NCI-H187 treated with DMSO at 0.1 percent for 48 hours (cell line): ENCODE measurements around the gene FLT3.

Experiments
- DNase-seq: peaks from one replicate; lab custom pipeline; 2025; lab: John Stamatoyannopoulos, UW

FLT3 gene

DNA sequence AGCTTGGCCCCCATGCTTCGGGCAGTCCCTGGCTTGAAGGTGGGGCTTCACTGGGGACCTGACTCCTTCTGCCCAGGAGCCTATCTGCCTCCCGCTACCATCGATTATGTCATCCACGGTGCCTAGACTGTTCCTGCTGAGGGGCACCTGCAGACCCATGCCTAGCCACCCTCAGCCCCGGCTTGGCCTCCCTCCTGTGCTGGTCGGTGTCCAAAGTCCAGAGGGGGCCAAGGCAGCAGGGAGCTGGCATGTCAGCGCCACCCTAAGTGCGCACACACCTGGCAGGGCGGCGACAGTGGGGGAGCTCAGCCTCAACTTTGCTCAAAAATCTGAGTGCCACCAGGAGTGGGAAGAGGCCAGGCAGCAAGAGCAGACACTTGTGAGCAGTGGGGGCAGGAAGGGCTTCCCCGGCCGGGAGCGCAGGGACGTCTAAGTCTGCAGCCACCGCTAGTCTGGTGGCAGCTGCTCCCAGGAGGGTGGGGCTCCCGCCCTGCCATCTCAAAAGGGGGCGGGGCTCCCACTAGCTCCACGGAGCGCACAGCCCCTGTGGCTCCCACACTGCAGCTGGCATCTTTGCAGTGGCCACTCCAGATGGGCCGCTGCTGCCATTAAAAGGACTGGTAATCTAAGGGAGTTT is 98.4 kb downstream of the FLT3 start:
- no peak for DNase-seq

DNA sequence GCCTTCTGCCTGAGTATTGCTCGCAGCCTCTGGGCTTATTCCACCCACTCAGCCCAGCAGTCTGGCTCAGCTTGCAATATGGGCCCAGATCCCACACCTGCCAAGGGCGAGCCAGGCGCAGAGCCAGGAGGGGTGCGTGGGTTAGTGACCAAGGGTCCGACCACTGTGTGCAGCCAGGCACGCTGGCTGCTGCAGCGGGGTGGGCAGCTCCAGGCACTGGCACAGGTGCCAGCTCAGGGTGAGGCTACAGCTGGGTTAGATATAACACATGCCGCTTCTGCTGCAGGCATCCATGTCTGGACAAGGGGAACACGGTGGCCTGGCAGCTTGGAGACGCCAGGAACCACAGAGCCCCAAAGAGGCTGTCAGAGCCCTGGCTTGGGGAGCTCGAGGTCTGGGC is 99.3 kb downstream of the FLT3 start:
- DNase-seq = no peak

DNA sequence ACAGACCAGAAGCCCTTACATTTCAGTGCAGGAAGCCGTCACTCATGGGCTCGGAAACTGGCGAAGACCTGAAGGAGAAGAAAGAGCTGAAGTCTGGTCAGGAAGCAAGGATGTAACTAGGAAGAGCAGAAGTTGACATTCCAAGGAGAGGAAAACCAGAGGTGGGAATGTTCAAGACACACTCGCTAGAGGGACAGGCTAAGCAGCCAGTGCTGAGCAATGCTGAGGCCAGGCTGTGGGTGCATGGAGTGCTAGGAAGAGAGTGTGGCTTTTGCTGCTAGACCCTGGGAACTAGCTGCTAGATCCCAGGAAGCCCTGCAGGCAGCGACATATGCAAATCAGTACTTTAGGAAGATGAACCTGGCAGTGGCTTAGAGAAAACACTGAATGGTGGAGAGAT is 99.8 kb downstream of the FLT3 start:
- DNase-seq = no peak

DNA sequence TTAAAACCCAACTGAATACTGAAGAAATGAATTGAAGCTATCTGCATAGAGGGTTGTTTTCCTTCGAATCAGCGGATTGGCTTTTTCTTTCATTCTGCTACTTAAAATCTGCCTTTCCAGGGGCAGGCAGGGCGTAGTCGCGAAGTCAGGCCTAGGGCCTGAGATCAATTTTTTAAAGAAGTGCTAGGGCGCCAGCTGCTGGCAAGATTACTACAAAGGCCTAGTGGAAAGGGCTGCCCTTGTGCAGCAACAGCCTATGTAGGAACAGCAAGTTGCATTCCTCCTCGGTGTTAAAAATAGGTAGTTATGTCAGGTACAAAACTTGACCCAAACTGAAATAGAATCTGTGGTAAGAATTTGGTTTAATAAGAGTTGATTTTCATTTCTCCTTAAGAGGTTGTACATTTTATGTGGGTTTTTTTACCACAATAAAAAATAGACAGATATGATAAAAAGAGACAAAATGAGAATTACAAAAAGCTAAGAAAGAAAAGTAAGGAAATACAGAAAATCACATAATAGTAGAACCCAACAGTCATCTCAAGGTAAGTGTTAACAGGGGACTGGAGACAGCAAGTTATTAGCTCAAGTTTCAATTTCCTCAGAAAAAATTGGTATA is 102.4 kb downstream of the FLT3 start:
- no peak for DNase-seq

DNA sequence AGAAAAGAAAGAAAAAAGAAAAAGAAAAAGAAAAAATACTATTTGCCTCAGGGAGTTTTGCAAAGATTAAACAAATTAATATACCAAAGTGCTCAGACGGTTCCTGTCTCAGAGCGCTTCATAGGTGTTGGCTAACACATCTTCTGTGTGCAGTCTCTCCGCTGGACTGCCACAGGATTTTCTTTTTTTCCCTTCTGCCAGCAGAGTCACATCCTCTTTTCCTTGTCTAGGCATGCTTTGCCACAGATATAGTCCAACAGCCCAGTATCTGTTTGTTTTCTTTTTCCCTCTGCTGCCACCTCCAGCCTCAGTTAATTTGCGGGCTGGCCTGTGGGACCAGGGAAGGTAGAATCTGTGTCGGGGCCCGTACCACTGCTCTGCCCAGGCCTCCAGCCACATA is 108.5 kb downstream of the FLT3 start:
- no peak for DNase-seq

DNA sequence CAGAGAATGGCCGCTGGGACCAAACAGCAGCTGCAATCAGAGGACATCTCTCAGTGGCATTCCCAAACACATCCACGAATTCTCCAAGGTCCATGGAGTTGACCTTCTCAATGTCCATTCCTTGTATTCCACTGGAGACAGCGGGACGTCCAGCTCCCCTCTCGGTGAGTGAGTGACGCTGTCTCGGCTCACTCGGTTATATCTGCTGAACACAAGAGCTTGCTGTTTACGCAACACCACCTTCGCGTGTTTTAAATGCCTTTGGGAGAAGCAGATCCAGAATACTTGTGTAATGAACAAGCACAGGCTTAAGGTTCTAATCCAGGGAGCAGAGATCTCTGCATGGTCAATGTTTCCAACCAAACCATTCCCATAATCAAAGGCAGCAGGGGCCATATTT is 111.9 kb downstream of the FLT3 start, which contains the start of gene URAD:
URAD (minus strand) TSS at position 174 of the 400 bp plus-strand sequence; CDS start at position 118, 56 bp downstream.
- no peak for DNase-seq

DNA sequence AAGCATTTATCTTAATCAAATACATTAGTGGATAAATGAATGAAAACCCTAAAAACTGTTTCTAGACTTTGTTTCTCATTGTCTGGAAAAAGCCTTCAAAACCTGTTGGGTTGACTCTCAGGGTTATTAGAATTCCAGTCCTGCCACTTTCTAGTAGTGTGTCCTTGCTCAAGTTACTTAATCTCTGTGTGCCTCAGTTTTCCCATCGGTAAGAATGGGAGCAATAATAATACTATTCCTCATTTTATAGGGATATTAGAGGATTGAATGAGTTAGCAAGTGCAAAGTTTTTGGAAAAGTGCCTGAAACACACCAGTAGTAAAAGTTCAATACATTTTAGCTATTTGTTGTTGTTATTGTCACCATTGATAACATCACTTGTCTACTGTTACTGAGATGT is 114.8 kb downstream of the FLT3 start:
- DNase-seq = no peak

DNA sequence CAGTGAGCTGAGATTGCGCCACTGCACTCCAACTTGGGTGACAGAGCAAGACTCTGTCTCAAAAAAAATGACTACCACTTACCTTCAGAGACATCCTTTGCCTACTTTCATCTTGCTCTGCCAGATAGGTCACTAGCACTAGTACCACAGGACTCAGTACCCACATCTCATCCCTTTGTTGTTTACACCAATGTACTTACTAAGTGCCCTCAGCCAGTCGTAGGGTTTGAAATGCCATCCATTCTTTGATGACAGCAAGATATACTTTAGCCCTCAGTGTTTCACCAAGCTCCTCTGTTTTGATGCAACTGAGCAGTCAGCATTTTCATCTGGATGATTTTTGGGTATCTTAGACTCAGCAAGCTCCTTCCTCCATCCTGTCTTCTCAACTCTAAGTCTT is 118.0 kb downstream of the FLT3 start:
- no peak for DNase-seq

DNA sequence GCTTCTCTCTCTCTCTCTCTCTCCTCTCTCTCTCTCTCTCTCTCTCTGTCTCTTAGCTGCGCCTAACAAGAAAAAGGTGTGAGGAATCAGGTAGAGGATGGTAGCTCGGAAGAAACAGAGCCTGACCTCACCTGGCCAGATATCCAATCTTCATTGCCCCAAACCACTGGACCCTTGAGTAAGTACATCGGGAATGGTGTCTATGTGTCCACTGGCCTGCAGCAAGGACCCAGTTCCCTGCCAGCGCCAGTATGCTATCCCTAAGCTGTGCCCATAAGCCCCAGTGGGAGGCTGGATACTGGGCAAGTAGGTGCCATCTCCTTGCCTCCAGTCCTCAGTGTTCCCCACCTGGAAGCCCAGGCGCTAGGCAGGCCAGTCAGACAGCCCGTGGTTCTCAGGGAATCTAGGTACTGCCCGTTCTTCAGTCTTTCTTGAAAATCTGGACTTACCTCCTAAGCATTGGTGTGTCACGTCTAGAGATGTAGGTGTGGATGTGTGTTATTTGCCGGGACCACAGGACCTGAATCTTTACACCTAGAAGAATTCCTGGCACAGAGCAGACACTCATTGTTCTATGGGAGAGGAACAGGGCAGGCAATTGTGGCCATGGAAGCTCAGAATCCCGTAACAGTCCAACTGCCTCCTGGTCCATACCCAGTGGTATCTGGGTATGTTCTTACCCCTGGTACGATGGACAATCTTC is 119.2 kb downstream of the FLT3 start:
- DNase-seq = no peak

DNA sequence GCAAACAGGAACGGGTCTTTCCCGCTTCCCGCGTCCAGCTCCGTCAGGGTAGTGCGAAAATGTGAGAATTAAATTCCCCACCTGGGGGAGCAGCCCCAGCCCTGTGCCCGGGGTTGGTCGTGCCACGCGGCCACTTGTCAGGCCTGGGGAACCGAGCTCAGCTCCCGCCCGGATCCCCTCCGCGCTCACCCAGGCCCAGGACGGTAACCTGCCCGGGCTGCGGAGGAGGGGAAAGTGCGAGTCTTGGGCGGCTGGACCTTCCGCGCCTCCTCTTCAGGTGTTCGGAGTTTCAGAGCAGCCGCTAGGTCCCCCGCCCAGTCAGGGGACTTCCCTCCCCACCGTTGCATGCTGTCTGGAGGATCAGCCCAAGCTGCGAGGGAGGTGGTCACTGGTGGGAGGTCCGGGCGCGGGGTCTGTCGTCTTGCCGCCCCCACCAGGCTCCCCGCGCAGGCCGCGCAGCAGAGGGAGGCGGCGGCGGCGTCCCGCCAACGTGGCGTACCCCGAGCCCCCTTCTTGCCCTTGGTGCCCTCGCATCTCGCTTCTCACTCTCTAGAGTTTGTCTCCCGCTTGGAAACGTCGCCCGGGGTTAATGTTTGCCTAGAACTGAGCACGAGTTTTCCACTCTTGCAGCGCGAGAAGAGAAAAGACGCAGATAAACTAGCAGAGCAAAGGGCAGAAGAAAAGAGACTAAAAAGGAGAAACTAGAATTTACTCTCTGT is 119.9 kb downstream of the FLT3 start:
- no peak for DNase-seq

DNA sequence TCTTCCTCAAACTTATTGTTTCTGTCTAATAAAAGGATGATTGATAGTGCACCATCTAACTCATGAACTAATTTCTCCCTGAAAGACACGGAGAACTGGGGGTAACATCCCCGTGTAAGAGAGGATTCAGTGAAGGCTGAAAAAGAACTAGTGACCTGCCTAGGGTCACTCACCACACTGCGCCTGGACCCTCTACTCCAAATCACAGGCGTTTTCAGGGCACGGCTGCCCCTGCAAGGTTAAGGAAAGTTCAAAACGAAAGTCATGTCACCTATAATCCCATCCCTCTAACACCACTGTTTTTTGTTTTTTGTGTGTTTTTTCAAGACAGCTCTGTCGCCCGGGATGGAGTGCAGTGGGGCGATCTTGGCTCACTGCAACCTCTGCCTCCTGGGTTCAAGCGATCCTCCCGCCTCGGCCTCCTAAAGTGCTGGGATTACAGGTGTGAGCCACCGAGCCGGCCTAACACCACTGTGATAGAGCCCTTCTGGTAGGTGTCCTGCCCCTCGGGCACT is 120.6 kb downstream of the FLT3 start:
- no peak for DNase-seq

DNA sequence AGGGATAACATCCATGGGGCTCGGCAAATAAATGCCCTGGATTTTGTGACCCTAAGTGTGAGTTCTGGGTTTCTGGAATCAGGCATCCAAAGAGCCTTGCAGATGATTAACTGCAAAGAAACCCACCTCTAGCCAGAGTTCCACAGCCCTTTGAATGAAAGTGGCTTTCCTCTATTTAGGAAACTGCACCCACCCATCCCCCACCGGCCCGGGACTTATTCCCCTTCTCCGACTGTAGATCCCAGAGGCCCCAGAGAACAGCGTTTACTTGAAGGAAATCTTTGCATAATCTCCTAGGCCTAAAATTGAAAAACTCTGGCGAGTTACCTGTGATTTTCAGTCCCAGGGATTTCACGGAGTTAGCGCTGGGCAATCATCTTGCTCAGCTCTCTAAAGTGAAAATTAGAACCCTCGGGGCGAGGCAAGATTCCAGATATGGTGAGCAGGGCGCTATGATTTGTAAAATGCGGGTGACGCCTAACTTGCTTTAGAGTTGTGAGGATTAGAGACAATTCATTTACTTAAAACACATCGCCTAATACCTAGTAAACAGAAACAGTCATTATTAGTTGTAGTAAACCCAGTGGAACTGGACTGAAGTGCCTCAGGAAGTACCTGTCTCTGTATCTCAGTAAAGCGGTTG is 121.3 kb downstream of the FLT3 start:
- DNase-seq = no peak

DNA sequence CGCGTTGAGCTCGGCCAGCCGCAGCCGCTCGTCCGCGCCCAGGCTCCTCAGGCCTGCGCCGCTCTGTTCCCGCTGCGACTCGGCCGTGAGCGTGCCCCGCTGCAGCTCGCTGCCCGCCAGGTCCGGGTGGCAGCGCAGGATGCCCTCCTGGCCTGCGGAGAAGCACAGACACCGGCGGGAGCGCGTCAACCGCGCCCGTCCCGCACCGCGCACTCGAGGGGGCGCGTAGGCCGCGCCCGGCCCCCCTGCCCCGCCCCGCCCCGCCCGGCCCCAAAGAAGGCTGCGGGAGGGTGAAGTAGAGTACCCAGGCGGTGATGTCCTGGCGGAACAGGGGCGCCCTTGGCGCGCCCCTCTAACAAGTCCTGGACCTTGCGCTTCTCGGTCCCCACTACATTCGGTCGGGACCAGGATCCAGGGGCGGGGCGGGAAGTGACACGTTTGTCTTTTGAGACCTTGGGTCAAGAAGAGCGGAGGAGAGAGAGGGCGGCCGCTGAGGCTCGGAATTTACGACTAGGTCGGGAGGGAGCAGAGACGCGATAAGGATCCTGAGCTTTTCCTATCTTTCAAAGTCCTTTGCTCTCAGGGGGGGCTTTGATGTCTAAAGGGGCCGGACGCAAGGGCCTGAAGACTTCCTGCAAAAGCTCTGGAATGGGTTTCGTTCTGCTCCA is 121.9 kb downstream of the FLT3 start:
- DNase-seq = no peak

DNA sequence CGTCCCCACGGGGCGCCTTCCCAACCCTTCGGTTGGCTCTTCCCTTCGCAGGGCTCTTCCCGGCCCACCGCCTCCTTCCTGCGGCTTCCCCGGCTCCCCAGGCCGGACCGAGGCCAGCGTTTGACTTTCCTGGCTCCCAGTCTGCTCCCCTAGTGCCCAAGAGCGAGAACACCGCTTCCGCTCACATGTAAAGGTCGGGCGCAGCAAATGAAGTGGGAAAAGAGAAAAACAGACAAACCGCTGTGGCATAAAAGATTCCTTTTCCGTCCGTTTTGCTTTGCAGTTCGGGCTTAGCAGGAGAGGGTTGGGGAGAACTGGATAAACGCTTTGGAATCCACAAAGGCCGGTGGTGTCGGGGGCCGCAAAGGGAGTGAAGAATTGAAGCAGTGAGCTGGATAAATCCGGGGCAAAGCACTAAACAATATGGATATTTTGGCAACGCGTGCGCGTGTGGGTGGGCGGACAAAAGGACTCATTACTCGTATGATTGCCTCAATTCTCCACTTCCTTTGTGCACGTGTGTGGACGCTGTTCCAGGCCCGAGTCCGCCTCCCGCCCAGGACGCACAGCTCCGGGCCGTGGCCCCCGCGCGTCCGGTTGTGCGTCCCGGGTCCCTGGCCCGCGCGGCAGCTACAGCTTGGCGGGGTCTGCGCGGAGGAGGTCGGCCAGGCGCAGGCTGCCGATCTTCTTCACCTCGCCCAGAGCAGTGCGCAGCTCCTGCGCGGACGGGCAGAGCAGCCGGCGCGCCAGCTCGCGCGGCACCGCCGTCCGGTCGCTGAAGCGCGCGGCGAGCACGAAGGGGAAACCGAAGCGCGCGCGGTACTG is 122.7 kb downstream of the FLT3 start:
- DNase-seq = no peak

DNA sequence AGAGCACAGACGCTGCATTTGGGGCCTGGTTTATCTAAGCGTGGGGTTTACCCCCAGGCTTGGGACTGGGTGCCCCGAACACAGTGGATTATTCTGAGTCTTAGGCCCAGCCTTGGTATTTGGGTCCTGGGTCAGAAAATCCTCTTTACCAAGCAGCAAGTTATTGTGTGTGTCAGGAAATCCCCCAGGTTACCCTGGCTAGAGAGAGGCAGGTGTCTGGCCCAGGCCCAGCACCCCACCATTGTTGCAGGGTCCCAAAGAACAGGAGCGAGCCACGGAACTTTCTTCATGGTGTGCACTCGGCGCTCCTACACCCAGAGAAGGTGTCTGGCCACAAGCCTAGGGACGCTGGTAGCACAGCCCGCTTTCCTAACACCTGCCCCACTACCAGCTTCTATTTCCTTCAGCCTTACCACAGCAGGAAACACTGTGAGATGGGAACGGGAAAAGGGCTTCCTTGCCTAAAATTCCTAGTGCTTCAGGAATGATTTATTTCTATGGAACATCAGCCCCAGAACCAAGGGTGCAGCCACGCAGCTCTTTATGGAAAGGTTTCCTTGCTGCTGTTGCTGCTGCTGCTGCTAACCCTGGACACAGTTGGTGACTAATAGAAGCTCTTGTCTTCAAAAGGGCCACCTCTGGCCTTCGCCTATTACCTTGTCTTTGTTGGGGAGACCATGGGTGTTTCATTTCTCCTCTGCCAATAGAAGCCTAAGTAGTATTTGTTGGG is 123.8 kb downstream of the FLT3 start:
- no peak for DNase-seq

DNA sequence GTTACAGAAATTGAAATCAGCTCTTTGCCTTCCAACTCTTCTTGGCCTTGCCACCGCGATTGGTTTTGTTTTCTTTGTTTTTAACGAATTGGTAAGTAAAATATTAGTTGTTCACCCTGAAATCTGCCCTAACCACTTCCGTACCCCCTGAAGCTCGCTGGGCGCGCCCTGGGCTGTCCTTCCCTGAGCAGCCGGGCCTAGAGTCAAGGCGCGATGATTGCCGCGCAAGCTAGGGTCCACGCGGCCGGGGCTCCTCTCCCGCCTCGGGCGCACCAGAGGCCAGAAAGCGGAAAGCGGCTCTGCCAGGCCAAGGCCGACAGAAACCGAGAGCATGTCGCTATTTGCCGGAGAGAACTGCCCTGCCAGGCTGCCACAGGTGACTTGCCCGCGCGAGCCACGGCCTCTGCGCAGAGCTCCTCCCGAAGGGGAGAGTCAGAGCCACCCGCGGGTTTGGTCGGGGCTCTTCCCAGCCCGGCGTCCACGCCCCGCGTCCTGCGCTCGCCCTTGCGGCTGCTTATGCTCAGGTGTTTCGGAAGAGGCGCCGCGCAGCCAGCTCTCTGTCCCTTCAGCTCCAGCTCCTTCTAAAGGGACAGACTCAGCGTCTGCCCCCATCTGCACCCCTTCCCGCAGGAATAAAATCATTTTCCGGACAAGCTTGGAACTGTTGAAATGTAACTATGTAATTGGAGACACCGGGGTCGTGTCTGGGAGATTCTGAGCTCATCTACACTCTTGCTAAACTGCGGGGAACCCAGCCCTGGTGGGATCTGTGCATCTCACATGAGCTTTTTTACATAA is 124.6 kb downstream of the FLT3 start:
- DNase-seq = no peak

DNA sequence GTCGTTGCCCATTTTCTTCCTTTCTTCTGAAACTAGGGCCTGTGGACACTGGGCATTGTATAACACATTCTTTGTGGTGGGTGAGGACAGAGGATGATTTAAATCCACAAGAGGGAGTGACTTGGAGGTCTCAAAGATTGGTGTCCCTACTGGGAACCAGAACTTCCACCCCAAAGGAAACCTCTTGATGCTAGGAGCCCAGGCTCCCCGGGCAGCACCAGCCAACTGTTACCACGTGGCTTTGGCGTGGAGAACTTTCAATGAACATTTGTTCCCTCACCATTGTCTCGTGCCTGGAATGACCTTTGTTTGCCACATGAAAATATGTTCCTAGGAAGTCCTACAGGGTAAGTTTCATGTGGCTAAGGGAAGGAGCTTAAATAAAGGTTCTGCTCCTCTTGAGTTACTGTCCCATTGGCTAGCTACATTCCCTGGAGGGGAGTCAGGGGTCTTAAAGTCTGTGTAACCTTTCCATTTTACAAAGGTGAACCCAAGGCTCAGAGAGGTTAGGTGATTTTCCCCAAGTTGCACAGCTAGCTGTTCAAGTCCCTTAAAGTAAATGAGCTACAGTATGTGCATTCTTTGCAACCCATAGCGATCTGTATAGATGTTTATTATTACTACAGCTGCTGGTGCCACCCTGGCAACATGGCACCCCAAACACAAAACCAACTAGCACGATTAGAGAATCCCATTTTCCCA is 126.3 kb downstream of the FLT3 start:
- DNase-seq = no peak

DNA sequence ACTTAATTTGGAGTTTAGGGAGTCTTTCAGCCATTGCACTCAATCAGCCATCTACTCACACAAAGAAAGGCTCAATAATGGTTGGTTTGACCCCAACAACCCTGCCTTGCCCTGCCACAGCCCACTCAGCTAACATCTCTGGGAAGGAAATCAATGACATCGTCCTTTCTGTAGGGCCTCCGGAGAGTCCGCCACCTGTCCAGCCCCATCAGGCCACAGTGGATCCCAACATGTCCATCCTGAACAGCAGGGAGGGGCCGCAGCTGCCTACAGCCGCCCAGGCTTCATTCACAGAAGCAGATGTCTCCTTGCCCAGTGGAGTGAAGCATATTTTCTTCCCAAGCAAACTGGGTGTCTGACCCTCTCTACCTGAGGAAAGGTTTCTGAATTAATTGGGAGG is 127.1 kb downstream of the FLT3 start:
- no peak for DNase-seq

DNA sequence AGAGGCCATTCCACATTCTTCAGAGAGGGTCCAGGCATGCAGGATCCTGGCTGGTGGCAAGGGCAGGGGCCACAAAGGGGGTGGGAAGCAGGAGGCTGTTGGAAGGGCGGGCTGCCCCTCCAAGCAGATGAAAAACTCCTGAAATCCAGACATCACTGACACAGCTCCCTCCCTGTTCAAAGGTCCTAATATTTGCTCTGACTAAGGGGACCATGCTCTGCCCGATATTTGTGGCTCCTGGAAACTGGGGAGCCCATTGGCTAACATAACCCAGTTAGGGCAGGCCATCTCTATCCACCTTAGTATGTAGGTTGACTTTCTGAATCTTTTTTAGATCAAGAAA is 127.9 kb downstream of the FLT3 start:
- DNase-seq = no peak
